SKM-1 treated with dmso at 0.1 percent for 144 hours (cell line): ENCODE results near the gene ARHGAP15.

Experiments used
- DNase-seq: peaks from one replicate; lab custom pipeline; 2025; ENCODE audit not compliant: unreplicated experiment; lab: John Stamatoyannopoulos, UW

Gene ARHGAP15

DNA sequence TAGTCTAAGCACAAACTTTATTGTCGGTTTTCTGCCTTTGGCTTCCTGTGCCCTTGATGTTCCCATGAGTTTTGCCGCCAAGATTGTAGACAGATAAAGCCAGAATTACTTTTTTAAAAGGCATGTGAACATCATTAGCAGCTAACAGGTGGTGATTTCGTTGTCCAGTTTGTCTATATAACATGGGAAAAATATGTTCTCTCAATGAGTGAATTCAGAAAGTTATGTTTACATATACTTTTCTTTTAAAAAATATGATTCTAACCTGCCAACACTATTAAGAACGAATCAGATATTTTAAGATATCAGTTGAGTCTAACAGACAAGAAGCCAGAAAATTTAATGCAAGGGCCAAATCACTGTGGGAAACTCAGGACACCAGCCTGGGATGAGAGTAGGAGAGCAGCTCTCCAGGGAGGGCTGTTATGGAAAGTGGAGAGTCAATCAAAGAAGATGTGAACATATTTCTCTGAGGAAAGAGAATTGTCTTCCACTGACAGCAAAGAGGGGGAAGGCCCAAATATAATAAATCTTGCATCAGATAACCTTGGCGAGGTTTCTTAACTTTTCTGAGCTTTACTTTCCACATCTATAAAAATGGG, 311.3 kb downstream of the ARHGAP15 start:
- DNase-seq: no peak

DNA sequence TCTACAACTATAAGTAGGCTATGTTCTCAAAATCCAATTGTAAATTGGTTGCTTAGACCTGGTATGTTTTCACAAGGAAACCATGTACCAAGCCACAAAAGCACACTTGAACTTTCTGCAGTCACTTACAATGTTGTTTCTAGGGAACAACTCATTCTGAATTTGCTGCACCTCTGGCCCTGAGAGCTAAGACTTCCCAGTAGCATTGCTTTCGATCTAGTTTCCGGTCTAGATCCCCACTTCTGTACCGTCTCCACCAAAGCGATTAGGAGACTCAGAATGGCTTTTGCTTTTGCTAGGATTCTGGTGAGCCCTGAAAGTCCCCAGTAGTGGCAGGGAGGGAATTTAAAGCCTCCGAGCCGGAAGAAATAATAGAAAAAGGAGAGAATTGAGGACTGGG, 313.0 kb downstream of the ARHGAP15 start:
- no peak for DNase-seq

DNA sequence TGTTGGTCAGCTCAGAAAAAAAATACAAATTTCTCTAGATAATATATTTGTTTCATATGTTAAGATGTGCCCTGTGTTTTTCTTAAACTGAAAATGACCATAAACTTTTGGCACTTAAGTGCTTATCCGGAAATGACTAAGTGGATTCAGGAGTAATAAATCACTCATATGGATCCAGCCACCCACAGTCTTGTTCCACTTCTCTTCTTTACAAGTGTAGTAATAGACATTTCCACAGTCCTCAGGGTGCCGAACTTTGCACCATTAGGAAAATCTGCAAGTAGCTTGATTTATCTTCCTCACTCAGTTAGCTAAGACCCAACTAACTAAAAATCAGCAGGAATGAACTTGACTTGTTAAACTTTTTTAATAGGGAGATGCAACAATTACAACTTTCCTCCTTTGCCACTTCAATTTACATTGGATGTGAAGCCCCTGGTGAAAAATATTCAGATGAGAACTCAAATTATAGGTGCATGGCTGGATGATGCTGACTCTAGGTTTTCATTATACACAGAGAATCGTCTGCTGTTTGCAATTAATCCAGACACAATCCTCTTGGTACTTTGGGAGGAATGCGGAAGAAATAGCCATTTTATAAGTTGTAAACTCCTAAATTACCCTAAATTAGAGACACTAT, 322.5 kb downstream of the ARHGAP15 start:
- DNase-seq: peak; percentile 6

DNA sequence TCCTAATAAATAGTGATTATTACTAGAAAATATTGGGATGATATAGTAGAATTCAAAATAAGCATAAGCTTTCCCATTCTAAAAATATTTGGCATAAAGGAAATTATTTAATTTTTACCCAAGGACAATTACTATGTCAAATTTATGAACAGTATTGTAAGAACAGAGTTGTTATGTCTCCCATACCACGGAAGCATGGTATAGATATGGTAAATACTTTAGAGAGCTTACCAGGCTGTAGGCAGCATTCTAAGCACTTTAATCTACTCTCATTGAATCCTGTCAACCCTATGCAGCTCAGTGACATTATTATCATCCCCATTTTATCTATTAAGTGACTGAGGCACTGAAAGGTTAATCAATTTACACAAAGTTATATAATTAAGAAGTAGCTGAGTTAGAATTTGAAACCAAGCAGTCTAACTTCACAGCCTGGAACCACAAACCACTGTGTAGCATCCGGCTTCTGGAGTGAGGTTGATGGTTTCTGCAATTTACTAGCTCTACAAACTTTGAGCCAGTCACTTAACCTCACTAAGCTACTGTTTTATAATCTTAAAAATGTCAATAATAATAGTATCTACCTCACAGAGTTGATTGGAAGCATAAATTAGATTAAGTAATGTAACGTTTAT, 323.7 kb downstream of the ARHGAP15 start:
- no peak for DNase-seq

DNA sequence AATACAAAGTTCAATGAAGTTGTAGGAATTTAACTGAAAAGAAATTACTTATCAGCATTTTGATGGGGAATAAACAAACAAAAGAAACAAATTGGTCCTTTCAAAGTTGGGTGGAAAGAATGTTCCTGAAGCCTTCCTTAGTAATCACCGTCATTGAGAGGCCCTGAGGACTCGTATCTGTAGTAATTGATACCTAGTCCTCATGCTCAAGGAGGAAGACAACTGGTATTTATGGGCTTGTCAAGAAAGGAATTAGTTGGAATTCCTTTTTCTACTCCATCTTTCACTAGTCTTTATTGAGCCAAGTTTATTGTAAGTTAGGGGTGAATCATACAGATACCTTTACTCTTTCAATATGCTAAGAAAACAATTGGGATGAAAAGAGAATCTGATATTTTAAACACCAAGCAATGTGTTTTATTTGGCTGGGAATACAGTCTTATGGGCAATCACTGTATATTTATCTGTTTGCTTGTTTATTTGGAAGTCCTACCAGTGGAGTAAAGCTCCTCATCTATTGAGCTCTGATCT, 324.8 kb downstream of the ARHGAP15 start:
- no peak for DNase-seq

DNA sequence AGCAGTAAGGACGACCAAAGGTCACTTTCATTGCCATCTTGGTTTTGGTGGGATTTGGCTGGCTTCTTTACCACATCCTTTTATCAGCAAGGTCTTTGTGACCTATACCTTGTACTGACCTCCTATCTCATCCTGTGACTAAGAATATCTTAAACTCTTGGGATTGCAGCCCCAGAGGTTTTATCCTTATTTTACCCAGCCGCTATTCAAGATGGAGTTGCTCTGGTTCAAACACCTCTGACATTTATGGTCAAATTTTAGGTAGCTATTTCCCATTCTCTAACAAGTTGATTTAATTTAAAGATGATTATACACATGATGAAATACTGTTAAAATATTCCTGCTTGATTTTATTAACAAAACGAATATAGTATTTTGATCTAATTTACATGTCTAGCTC, 326.1 kb downstream of the ARHGAP15 start:
- no peak for DNase-seq

DNA sequence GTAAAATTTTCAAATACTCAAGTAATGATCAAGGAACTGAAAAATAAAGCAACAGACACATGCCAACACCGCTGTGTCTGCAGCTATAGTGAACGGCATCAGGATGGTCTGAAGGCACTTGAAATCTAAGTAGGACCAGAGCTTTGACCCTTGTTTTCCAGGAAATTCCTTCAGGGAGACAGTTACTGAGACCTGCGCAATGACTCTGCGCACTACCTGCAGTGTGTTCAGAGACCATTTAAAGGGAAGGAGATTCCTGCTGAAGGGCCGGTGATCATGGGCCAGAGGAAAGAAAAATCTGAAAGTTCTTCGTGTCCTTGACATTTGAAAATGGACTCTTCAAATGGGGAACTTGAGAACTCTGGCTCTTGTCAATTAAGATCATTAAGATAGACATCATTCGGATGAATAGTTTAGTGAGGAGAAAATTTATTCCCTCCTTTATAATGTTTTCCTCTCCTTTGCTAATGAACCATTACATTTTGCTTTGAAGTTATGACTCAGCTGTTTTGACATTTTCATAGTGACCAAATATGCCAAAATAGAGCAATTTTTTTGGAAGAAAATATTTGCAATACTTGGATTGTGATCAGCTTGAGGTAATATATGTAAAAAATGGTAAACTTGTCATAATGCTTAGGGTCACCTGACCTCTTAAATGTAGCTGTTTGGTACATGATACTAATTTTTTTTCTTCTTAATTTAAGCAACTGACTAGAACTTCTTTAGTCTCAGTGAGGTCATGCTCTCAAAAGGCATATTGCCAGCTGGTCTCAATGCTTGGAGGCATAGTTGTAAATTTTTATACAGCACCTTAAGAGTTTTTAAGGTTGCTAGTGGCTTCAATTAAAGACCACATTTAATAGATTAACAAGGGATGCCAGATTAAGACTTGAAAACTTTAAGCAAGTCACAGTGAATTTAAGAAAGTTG, 329.3 kb downstream of the ARHGAP15 start:
- no peak for DNase-seq

DNA sequence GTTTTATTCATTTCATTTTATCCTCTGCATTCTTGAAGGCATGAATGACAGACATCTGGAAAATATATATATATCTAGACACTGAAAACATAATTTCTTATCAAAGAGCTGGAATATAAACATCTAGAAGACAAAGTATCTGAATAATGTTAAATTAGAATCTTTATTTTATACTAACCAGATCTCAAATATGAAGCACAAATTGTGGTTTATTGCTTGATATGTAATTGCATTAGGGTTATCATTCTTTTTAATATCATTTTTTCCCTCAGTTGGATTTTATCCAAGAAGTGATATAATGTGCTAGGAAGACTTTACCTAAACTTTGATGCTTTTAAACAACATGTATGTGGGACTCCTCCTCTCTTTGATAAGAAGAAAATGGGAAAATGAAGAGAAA, 331.2 kb downstream of the ARHGAP15 start:
- DNase-seq: no peak

DNA sequence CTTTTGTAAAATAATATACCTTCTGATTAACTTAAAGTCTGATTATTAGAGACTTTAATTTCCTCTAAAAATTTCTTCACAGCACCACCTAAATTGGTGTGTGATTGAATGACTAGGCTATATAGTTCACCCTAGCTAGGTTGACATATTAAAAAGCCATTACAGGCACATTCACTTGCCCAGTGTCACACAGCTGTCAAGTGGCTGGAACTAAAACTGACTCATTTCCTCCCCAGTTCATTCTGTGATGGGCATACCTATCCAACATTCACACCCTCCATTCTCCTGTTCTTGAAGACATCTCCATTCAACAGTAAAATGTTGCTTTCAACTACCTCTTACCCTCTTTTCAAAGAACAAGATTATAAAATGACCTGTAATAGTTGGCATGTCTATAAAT, 334.5 kb downstream of the ARHGAP15 start:
- DNase-seq: no peak

DNA sequence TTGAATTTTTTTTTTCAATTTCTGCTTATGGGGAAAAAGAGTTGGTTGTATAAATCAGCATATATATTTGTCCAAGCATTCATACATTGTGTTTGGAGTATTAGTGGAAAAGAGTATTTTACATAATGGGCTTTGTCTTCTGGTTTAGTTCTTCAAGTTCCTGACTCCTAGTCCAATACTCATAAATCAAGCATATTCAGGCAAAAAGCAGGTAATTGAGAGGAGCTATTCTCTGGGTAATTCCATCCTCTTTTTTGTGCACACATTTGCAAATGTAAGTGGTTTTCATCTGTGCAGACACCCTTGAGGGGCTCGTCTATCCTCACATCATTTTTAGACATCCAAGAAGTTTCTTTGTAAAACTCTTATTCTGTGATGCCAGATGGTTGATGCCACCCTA, 337.2 kb downstream of the ARHGAP15 start:
- no peak for DNase-seq

DNA sequence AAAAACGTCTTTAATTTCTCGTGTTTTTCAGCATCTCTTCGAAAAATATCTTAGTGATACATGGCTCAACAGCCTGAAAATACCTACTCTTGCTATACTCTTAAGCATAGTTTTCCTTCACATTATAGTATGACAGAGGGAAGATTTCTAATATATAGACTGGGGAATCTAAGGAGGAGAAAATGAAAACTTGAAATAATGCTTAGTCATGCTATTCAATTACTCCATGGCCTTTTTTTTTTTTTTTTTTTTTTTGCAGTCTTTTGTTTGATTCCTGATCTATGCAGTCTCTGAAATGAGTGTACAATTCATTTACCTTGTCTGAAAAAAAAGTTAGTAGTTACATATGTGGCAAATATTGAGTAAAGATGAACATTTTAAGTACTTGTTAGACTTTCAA, 337.8 kb downstream of the ARHGAP15 start:
- DNase-seq: no peak

DNA sequence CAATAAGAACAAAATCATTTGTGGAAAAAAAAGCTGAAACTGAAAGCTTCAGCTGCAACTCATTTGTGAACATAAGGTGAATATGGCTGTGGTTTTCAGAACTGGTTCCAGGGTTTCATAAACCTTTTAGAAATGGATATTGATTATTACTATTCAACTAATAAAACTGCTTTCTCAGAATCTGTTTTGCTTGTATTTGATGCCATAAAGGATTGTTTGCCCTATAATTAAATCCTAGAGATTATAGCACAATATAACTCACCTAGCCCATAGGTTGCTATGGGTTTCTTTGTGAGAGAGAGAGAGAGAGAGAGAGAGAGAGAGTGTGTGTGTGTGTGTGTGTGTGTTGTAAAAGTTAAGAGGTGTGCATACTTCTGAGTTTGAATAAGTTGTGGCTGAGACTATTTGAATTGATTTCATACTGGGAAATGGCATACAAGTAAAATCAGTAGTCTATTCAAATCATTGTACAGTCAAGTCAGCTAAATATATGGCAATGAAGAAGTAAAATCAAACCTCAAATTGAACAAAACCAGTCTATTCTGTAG, 339.2 kb downstream of the ARHGAP15 start:
- no peak for DNase-seq

DNA sequence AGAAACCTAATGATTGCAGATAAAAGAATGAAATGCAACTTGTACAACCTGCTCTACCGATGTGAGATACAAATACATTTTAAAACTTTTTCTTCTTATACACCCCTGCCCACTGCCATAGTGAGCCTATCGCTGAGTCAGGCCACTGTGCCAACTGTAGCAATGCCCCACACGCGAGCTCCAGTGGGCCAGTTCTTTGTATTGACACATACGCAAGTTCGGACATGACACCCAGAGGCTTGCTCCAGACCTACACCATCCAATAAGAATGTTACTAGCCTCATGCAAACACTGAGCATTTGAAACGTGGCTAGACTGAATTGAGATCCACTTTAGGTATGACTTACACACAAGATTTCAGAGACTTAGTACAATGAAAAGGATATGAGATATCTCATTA, 340.1 kb downstream of the ARHGAP15 start:
- DNase-seq: no peak

DNA sequence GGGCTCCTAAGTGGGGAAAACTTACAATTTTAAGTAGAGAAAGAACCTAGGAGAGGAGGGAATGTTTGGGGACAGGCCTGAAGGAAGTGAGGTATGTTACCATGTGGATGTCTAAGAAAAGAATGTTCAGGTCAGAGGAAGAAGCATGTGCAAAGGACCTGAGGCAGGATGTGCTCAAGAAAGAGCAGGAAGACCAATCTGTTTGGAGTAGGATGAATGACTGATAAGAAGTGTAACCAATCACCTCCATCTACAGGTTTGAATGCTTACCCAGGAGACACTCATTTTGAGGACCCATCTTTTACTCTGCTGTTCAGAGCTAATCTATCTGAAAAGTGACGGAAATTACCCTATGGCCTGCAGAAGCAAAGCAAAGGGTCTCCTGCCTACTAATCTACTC, 342.3 kb downstream of the ARHGAP15 start:
- no peak for DNase-seq

DNA sequence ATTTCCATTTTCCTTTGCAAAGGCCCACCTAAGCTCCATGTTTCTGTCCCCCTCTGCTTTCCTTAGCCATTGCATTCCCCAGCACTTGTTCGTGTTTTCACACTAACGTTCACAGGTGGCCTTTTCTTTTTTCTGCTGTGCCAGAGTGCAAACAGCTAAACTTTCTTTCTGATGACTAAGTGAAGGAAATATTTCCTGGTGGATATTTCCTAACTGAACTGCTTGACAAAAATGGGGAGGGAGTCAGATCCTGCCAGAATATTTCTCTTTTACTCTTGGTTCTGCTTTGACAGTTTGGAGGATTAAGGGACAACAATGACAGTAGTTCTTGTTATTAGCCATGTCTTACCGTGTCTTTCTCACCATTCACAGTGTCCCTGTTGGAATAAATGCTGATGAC, 344.0 kb downstream of the ARHGAP15 start:
- no peak for DNase-seq

DNA sequence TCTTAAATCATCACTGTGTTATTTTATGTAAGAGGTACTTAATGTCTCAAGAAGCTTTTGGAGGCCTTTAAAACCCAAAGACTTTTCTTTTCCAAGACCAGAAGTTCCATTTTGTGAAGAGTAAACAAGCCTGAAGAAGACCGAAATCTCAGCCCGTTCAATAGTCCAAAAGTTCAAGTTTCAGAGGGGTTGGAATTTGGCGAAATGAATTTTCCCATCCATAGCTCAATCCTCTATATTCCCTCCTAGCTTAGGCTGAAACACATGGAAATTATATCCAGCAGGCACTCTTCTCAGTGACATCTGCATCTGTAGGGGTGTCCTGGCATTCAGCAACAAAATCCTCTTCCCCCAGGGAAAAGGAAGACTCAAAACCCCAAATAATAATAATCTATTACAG, 344.6 kb downstream of the ARHGAP15 start:
- no peak for DNase-seq

DNA sequence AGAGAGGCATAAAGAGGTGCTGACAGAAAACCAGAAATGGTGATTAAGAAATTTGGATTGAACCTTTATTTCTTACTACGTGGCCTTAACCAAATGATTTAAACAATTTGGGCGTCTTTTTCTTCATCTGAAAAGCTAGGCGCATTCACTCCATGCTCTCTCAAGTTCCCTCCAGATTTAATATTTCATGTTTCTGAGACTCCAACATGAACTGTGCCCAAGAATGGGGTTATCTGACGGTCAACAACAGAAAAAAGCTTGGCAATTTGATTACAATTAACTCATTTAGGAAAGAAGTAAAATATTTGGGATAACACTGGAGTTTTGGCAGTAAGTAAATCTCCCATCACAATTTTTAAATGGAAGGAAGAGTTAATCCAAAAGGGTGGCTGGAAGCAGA, 345.4 kb downstream of the ARHGAP15 start:
- no peak for DNase-seq

DNA sequence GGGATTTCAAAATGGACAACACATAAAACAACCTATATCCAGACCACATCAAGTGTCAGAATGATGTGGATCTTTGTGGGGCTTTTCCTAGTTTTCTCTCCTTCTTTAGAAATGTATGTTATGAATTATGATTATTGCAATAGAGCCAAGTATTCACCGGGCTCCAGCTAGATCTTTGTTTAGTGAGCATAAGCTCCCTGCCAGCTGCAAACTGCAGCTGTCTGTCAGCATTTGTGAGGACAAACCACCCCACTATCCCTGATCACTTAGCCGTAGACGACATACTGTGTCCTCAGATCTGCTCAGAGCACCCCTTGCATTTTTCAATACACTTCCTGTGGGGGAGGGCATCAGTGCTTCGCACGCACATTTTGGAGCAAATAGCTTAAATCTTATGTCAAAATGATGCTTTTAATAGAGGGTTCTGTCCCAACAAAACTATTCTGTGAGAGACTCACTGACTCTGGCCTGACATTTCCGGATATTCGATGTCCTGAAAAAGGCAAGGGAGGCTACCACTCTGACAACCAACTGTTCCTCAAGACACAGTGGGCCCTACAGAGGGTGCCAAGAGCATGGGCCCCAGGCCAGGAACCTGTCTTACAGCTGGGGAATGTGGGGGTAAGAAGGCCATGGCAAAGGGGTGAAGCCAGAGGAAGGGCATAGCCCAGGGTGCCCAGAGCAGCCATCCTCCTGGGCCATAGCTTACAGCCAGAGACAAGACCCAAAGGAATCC, 346.0 kb downstream of the ARHGAP15 start:
- no peak for DNase-seq

DNA sequence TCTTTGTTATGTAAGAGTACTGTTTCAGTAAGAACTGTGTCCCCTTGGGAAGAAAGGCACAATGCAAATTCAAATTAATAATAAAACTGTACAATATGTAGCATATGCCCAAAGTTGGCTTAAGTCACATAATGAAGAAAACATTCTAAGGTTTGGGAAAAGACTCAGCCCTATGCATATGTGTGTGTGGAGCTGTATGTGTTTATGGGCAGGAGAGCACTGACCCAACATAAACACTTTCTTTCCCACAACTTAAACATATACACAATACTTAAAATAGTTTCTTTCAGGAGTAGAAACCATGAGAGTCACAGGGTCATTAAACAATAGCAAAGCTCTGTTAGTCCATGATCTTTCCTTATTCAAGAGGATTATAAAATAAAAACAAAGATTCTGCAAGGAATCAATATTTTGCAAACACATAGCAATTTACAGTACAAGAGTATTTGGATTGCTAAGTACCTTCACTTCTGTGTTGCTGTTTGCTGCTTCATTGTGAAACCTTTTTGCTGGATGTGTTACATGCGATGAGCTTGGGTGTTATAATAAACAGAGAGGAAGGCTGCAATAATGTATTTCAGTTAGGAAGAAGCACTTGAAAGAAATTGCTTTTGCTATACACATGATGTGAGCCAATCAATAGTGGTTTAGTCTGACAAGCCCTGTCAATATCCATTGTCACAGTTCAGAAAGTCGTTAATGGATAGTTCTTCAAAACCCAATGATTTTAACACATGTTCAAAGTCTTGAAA, 347.3 kb downstream of the ARHGAP15 start:
- DNase-seq: no peak
